Astrocyte (in vitro differentiated cells and primary cell): ENCODE measurements around the gene CYSTM1.

Experiments used
- CTCF ChIP-seq: IDR thresholded peaks from 2 replicates; pipeline ENCODE4 v1.5.1; 2011; ENCODE audit warnings: low read depth, mild to moderate bottlenecking, inconsistent platforms, low read length, moderate library complexity; ENCODE audit not compliant: insufficient read depth
- EZH2 ChIP-seq: IDR thresholded peaks from 2 replicates; pipeline ENCODE4 v1.6.1; 2012; ENCODE audit warnings: mild to moderate bottlenecking, low read length, inconsistent platforms; ENCODE audit not compliant: insufficient read depth

DNA sequence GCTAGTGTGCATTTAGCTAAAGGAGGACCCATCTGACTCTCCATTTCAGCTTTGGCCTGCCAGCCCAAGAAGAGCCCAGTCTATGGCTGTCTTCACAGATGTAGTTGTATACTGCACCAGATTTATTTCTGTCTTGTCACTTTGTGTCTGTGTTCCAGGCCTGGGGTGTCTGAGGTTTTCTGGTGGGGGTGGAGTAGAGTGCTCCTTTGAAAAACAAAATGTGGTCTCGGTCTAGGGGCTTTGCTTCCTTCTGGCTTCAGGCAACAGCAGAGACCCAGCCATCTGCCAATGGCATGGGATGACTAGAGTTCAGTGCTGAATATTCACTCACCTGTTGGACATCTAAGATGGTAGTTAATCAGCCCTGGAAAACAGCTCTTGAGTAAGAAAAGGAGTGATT lies 38.4 kb upstream of the CYSTM1 start:
- TF ChIP-seq EZH2 = no peak
- TF ChIP-seq CTCF = no peak
